Measurements from ENCODE around the gene PTCD1. TPM values are rescaled to one million over a fixed set of nuclear protein-coding genes. Genes with fewer than 3 reads are reported as not detected.

Gene PTCD1
- total RNA-seq, 1 donor from 2014 or later = 8.1 TPM

DNA sequence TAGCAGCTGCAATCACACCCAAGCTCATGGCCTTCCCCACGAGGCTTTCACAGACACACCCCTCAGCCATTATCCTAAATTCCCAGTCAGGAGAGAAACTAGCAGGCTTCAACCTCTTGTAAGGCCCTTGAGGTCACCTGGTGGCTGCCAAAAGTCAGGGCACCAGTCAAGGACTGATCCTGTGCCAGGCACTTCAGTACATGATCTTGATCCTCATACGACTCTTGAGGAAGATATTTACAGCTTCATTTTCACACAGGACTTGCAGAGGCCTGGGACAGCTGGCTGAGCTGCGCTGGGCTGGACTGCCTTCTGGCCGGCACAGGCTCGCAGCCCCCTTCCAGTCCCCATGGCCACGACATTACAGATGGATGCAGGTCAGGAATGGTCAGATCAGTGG lies 39.0 kb downstream of the PTCD1 start:
- intact Hi-C loops (cut with micrococcal nuclease) = loop anchor here (5.0 kb wide), 1 partner anchor 1853 kb away; no protein-coding TSS in a partner anchor

DNA sequence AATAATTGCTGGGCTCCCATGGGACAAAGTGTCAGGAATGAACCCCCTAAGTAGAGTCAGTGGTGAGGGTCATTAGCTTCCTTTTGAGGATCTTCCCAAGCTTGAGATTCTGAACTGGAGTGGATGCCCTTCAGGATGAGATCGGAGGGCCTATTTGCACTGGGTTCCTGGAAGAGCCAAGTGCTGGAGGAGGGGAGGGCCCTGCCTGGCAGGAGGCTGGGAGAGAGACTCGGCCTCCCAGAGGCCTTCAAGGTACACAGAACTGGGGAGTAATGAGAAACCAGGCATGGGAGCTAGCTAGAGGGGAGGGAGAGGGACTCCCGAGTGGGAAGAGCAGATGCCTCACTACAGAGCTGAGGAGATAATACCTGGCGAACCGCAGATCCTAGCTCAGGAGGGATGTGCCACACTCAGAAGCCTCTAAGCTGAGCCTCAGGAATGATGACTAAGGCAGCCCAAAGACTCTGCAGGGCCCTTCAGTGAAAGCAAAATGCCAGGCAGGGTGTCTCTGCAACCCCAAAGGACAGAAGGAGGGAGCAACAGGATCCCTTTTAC lies 39.6 kb downstream of the PTCD1 start:
- Mint-ChIP-seq H3K9me3 (no peaks in the 10 kb centered on the region), H3K27ac (peak overlapping the region; percentile 2), H3K4me1 (ENCODE audit: low read depth) (peaks cover 5% of the 10 kb centered on the region), H3K27me3 (ENCODE audit: low read depth) (no peaks in the 10 kb centered on the region), H3K36me3 (ENCODE audit: low read depth) (peaks cover 79% of the 10 kb centered on the region), H3K4me3 (ENCODE audit: low read depth) (no peak overlapping the region)
- no peak for DNase-seq (ENCODE audit: low spot score)
- intact Hi-C loops (cut with micrococcal nuclease) = loop anchor here (5.0 kb wide), 1 partner anchor 1853 kb away; no protein-coding TSS in a partner anchor

More for the DNA sequence above, 39.0 kb downstream of the PTCD1 start:
- peaks cover 79% of the 10 kb centered on the region for H3K36me3 Mint-ChIP-seq (ENCODE audit: low read depth)
- H3K27ac Mint-ChIP-seq = no peak overlapping the region
- no peaks in the 10 kb centered on the region for H3K27me3 Mint-ChIP-seq (ENCODE audit: low read depth)
- no peak overlapping the region for H3K4me3 Mint-ChIP-seq (ENCODE audit: low read depth)
- no peak for DNase-seq (ENCODE audit: low spot score)
- H3K9me3 Mint-ChIP-seq = no peaks in the 10 kb centered on the region
- H3K4me1 Mint-ChIP-seq (ENCODE audit: low read depth) = peaks cover 5% of the 10 kb centered on the region

DNA sequence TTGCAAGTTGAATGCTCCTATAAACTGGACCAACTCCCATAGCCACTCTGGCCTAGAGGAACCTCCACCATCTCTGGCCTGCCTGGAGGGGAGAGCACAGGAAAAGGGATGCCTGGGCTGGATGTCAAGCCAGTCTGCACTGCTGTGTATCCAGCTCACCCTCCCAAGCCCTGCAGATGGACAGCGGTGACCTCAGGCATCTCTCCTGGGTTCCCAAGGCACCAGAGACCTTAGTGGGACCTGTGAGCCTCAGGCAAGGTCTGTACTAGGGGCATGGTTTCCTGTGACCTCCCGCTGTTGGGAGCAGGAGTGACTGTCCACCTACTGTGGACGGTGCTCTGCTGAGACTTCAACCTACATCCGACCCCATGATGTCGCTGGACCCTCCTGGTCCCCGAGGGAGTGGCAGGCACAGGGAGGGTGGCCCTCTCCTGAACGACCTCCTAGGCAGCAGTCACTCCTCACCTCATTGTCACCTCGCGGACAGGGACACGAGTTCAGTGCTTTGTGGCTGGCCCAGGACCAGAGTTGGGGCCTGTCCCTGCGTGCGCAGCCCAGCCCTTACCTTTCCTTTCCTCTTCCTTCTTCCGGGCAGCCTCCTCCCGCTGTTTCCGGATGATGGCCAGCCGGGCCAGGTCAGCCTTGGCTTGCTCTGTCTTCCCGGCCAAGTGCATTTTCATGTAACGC lies 41.2 kb downstream of the PTCD1 start:
- Mint-ChIP-seq H3K27ac (peak overlapping the region; percentile 19), H3K36me3 (ENCODE audit: low read depth) (peaks cover 81% of the 10 kb centered on the region), H3K4me3 (ENCODE audit: low read depth) (no peak overlapping the region), H3K27me3 (ENCODE audit: low read depth) (no peaks in the 10 kb centered on the region), H3K9me3 (no peaks in the 10 kb centered on the region), H3K4me1 (ENCODE audit: low read depth) (peaks cover 9% of the 10 kb centered on the region)
- intact Hi-C loops (cut with micrococcal nuclease) = loop anchor here (5.0 kb wide), 1 partner anchor 1855 kb away; no protein-coding TSS in a partner anchor
- DNase-seq (ENCODE audit: low spot score) = no peak

DNA sequence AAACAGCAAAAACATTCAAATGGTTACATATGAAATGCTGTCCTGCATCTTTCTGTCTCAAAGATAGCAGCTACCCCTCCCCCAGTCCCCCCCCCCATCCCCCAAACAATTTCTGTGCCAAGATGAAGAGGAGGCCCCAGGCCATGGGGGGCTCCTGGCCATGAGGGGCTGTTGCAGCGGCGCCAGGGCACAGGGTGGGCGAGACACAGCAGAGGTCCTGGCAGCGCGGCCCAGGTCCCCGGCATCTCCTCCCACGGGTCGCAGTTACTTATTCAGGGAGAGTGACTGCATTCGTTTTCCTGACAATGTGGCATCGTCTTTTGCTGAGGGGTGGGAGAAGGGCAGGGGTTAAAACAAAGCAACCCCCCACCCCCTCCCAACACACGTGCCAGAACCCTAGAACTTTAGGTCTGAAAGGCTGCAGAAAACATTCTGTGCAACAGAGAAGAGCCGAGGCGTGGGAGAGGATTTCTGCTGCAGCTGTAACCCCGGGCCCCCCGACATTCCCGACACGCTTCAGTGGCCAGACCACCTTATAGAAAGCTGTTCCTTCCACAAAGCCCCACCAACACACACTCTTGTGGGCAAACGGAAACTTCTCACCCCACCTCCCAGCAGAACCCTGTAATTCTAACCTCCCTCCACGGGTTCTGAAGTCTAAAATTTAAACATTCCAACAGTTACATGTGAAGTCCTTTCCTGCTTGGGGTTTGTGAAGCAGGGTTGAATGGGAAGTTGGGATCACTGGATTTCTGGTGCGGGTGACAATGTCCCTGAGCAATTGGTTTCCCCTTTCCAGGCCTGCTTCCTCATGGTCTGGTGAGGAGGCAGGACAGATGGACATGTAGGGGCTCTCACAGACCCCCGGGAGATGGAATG lies 41.9 kb downstream of the PTCD1 start:
- Mint-ChIP-seq H3K4me3 (ENCODE audit: low read depth) (no peak overlapping the region), H3K36me3 (ENCODE audit: low read depth) (peaks cover 86% of the 10 kb centered on the region), H3K4me1 (ENCODE audit: low read depth) (peaks cover 12% of the 10 kb centered on the region), H3K27me3 (ENCODE audit: low read depth) (no peaks in the 10 kb centered on the region), H3K9me3 (no peaks in the 10 kb centered on the region), H3K27ac (no peak overlapping the region)
- intact Hi-C loops (cut with micrococcal nuclease) = loop anchor here (5.0 kb wide), 1 partner anchor 1856 kb away; no protein-coding TSS in a partner anchor
- DNase-seq (ENCODE audit: low spot score) = no peak

DNA sequence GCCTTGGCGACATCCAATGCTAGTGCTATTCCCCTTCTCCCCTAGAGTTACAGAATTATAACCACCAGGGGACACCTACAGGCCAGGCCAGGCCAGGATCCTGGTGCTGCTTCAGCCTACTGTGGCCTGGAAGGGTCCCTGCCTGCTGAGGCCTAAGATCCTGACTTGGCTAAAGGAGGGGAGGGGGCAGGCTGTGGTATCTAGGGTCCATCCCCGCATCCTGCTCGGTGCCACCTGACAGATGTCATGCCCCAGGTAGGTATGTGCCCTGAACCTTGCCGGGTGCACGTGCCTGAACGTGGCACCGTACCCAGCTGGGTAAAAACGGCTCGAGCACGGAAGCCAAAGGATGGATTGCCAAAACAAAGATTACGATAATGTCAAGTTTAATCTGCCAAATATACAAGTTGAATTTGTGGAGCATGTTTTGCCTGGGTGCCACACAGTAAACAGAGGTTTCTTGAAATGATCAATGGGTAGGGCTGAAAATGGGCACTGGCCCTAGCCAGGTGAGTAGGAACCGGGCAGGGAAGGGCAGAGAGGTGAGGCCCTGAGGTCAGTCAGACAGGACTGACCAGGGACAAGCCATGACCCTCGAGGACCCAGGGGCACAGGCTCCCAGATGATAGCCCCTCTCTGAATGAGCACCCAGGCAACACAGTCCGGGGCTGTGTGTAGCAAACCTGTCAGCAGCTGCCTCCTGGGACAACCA lies 42.8 kb downstream of the PTCD1 start:
- Mint-ChIP-seq H3K27me3 (ENCODE audit: low read depth) (no peaks in the 10 kb centered on the region), H3K27ac (no peak overlapping the region), H3K4me1 (ENCODE audit: low read depth) (peaks cover 12% of the 10 kb centered on the region), H3K9me3 (no peaks in the 10 kb centered on the region), H3K4me3 (ENCODE audit: low read depth) (no peak overlapping the region), H3K36me3 (ENCODE audit: low read depth) (peaks cover 86% of the 10 kb centered on the region)
- no peak for DNase-seq (ENCODE audit: low spot score)
- intact Hi-C loops (cut with micrococcal nuclease) = loop anchor here (5.0 kb wide), 1 partner anchor 1857 kb away; no protein-coding TSS in a partner anchor

DNA sequence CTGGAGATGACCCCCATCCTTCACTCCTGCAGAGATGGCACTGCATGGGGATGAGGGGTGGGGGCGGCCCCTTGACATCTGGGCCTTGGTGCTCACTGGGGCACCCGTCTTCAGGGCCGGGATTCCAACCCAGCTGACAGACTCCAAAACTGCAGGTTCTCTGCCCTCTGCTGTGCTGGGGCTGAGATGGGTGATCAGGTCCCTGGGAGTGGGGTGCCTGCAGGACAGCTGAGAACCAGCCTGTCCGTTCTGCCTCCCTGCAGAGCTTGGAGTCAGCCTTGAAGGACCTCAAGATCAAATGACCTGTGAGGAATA lies 44.5 kb downstream of the PTCD1 start:
- intact Hi-C loops (cut with micrococcal nuclease) = no loop called here
- Mint-ChIP-seq H3K27me3 (ENCODE audit: low read depth) (no peaks in the 10 kb centered on the region), H3K4me3 (ENCODE audit: low read depth) (no peak overlapping the region), H3K36me3 (ENCODE audit: low read depth) (peaks cover 87% of the 10 kb centered on the region), H3K9me3 (no peaks in the 10 kb centered on the region), H3K27ac (peak overlapping the region; percentile 33), H3K4me1 (ENCODE audit: low read depth) (peaks cover 12% of the 10 kb centered on the region)
- DNase-seq (ENCODE audit: low spot score) = no peak

DNA sequence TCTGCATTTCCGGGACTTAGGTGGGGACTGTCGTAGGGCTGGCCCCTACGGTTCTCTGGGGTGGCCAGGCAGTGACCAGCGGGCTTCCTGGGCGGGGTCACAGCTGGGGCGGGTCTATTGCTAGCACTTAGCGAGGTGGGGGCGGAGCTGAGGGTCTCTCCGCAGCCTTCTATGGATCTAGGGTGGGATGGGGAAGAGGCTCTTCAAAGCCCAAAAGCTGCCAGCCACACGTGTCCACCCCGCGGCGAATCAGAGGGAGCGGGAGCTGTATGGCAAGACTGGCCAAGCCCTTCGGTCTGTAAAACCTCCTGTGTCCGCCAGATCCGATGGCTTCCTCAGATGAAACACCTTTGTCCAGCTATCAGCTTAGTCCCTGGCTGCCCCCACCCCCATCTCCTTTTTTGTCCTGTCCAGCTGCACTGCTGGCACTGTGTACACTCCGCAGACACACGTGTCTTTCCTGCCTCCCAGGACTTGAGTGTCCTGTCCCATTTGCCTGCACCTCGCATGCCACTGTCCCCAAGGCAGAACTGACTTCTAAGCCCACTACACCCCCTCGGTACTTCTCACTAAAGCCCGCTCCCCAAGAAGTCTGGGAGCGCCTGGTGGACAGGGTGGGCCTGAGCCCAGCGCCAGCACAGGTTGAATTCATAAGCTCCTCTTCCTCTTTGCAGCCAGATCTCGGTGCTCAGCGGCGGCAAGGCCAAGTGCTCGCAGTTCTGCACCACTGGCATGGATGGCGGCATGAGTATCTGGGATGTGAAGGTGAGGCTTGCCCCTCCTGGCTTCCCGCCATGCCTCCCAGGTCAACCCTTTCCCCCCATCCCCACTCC lies 45.0 kb downstream of the PTCD1 start:
- peak overlapping the region; percentile 55 for H3K27ac Mint-ChIP-seq
- peak overlapping the region; percentile 30 for H3K4me3 Mint-ChIP-seq (ENCODE audit: low read depth)
- peaks cover 86% of the 10 kb centered on the region for H3K36me3 Mint-ChIP-seq (ENCODE audit: low read depth)
- no peaks in the 10 kb centered on the region for H3K27me3 Mint-ChIP-seq (ENCODE audit: low read depth)
- DNase-seq (ENCODE audit: low spot score) = no peak
- peaks cover 12% of the 10 kb centered on the region for H3K4me1 Mint-ChIP-seq (ENCODE audit: low read depth)
- intact Hi-C loops (cut with micrococcal nuclease) = loop anchor here (2.0 kb wide), 1 partner anchor 19 kb away; the partner anchor contains the start of gene ARPC1B
- no peaks in the 10 kb centered on the region for H3K9me3 Mint-ChIP-seq

DNA sequence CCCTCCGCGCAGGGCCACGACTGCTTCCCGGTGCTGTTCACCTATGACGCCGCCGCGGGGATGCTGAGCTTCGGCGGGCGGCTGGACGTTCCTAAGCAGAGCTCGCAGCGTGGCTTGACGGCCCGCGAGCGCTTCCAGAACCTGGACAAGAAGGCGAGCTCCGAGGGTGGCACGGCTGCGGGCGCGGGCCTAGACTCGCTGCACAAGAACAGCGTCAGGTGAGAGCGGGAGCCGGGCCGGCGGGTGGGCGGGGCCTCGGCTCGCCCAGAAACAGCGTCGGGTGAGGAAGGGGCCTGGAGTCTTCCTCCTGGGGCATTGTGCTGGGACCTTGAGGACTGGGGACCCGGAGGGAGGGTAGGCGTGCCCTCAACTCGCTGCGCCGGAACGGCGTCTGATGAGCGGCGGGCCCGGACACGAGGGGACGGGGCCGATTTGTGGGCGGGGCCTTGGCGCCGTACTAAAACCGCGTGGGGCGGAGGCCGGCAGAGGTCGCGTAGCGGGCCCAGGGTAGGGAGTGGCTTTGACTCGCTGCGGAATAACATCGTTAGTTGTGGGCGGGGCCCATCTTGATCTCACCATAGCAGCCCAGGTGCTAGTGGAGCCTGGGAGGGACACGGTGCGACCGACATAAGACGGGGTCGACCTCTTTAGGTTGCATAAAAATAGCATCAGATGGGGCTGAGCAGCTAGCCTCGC lies 45.8 kb downstream of the PTCD1 start:
- Mint-ChIP-seq H3K27me3 (ENCODE audit: low read depth) (no peaks in the 10 kb centered on the region), H3K4me3 (ENCODE audit: low read depth) (peak overlapping the region; percentile 54), H3K36me3 (ENCODE audit: low read depth) (peaks cover 86% of the 10 kb centered on the region), H3K9me3 (no peaks in the 10 kb centered on the region), H3K4me1 (ENCODE audit: low read depth) (peaks cover 8% of the 10 kb centered on the region), H3K27ac (peak overlapping the region; percentile 55)
- intact Hi-C loops (cut with micrococcal nuclease) = loop anchor here (2.0 kb wide), 1 partner anchor 18 kb away; the partner anchor contains the start of gene ARPC1B
- peak; percentile 78 for DNase-seq (ENCODE audit: low spot score)

DNA sequence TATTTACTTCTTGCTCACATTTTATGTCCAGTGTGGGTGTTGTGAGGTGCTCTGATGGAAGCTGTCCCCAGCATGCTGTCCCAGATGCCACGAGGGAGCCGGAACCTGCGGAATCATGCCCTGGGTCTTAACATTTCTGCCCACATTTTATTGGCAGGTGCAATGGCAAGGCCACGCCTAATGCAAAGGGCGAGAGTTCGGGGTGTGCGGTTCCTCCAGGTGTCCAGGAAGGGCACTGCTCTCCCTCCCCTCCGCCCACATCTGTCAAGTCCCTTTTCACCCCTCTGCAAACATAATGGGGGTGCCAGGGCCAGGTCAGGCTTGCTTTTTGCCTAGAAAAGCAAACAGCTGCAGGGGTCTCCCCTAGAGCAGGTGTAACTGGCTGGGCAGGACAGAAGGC lies 46.6 kb downstream of the PTCD1 start:
- peaks cover 7% of the 10 kb centered on the region for H3K4me1 Mint-ChIP-seq (ENCODE audit: low read depth)
- no peak for DNase-seq (ENCODE audit: low spot score)
- H3K27me3 Mint-ChIP-seq (ENCODE audit: low read depth) = no peaks in the 10 kb centered on the region
- intact Hi-C loops (cut with micrococcal nuclease) = loop anchor here (2.0 kb wide), 1 partner anchor 17 kb away; the partner anchor contains the start of gene ARPC1B
- H3K36me3 Mint-ChIP-seq (ENCODE audit: low read depth) = peaks cover 83% of the 10 kb centered on the region
- peak overlapping the region; percentile 8 for H3K27ac Mint-ChIP-seq
- no peaks in the 10 kb centered on the region for H3K9me3 Mint-ChIP-seq
- H3K4me3 Mint-ChIP-seq (ENCODE audit: low read depth) = no peak overlapping the region

DNA sequence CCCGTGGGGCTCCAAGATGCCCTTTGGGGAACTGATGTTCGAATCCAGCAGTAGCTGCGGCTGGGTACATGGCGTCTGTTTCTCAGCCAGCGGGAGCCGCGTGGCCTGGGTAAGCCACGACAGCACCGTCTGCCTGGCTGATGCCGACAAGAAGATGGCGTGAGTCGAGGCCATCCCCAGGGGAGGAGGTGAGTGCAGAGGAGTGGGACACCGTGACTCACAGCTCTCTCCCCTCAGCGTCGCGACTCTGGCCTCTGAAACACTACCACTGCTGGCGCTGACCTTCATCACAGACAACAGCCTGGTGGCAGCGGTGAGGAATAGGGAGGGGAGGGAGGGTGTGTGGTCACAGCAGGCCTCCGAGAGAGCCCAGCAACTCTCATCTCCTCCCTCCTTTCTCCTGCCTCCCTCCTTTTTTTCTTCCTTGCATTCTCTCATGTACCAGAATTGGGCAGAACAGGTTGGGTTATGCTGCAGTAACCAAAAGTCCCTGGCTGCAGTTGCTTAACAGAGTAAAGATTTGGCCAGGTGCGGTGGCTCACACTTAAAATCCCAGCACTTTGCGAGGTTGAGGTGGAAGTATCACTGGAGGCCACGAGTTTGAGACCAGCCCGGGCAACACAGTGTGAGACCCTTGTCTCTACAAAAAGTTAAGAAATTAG lies 47.5 kb downstream of the PTCD1 start:
- no peak overlapping the region for H3K4me3 Mint-ChIP-seq (ENCODE audit: low read depth)
- H3K9me3 Mint-ChIP-seq = no peaks in the 10 kb centered on the region
- no peaks in the 10 kb centered on the region for H3K27me3 Mint-ChIP-seq (ENCODE audit: low read depth)
- H3K4me1 Mint-ChIP-seq (ENCODE audit: low read depth) = peaks cover 9% of the 10 kb centered on the region
- no peak for DNase-seq (ENCODE audit: low spot score)
- no peak overlapping the region for H3K27ac Mint-ChIP-seq
- intact Hi-C loops (cut with micrococcal nuclease) = no loop called here
- H3K36me3 Mint-ChIP-seq (ENCODE audit: low read depth) = peaks cover 85% of the 10 kb centered on the region

DNA sequence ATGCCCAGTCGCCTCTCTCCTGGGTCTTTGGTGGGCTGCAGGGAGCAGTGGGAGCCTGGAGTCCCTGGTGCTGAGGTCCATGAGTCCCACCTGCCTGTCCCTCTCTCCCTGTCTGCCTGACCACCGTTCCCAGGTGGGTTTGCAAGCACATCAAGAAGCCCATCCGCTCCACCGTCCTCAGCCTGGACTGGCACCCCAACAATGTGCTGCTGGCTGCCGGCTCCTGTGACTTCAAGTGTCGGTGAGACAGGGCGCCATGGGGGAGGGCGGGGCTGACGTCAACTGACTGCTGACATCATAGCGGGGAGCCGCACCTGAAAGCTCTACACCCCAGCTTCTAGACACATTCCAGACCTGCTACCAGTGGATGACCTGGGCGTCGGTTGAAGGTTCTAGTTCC lies 48.8 kb downstream of the PTCD1 start:
- H3K27me3 Mint-ChIP-seq (ENCODE audit: low read depth) = no peaks in the 10 kb centered on the region
- intact Hi-C loops (cut with micrococcal nuclease) = no loop called here
- no peaks in the 10 kb centered on the region for H3K9me3 Mint-ChIP-seq
- no peak overlapping the region for H3K4me3 Mint-ChIP-seq (ENCODE audit: low read depth)
- peaks cover 77% of the 10 kb centered on the region for H3K36me3 Mint-ChIP-seq (ENCODE audit: low read depth)
- no peak for DNase-seq (ENCODE audit: low spot score)
- no peak overlapping the region for H3K27ac Mint-ChIP-seq
- H3K4me1 Mint-ChIP-seq (ENCODE audit: low read depth) = peaks cover 9% of the 10 kb centered on the region

All from activated T-helper 2 cell treated with anti-CD3 and anti-CD28 coated beads, Interferon-gamma antibody, Interleukin-2, Interleukin-4, amounts not matched to agents 10 μg/mL and 5 μg/mL and 100 μg/mL, durations not matched to agents 14 hours and 24 hours and 36 hours (primary cell).